ENCODE results near the gene RDH5.
"Not testable (repeated sequence)": the region's sequence is repeated elsewhere in the genome, so short reads cannot be mapped to it uniquely, and the experiment has no call there.

The RDH5 gene

GRCh38 chr12:55746174-55746912 lies 26.1 kb downstream of the RDH5 start:
- TF ChIP-seq ZFX (IDR thresholded peaks at IDR 0.05) (no peak), CTCF (conservative IDR thresholded peaks at IDR 0.05) (no peak)
- no peak overlapping the region for H3K27ac ChIP-seq

DNA sequence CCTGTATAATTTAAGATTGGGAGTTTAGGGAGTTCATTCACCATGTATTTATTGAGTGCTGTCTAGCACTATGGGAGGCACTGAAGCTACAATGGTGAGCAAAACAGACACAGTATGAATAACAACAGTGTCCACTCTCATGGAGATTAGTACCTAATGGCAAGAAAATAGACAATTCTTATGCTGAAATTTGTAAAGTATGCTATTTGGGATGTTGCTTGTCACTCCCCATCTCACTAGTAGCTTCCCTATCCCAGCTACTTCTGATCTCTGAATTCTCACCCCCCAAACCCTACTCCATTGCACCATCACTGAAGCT lies 26.7 kb downstream of the RDH5 start:
- no peak overlapping the region for H3K27ac ChIP-seq
- no peak for TF ChIP-seq ZFX (IDR thresholded peaks at IDR 0.05)
- no peak for TF ChIP-seq CTCF (conservative IDR thresholded peaks at IDR 0.05)

GRCh38 chr12:55748230-55748993 lies 28.2 kb downstream of the RDH5 start:
- no peak for TF ChIP-seq ZFX (IDR thresholded peaks at IDR 0.05)
- no peak for TF ChIP-seq CTCF (conservative IDR thresholded peaks at IDR 0.05)
- no peak overlapping the region for H3K27ac ChIP-seq

- H3K27ac ChIP-seq = no peak overlapping the region
- TF ChIP-seq ZFX (IDR thresholded peaks at IDR 0.05) (no peak), CTCF (conservative IDR thresholded peaks at IDR 0.05) (no peak)
Measured at GRCh38 chr12:55755246-55755645, 35.1 kb downstream of the RDH5 start.

DNA sequence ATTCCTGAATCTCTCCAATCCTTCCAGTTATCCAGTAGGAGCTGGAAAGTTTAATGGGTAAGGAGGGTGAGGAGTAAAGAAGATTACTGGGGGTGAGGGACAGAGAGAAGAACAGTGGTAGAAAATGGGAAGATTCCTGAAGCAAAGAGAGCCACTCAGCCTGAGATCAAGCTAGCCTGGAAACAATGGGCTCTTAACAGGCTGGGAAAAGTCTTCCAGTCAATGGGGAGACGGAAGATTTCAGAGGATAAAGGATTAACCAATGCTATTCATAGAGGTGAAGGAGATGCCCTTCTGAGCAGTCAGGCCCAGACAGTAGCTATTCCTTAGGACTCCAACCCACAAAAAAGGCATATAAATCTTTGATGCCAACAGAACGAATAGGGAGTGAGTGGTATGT lies 37.5 kb downstream of the RDH5 start:
- TF ChIP-seq CTCF (conservative IDR thresholded peaks at IDR 0.05) (no peak), ZFX (IDR thresholded peaks at IDR 0.05) (no peak)
- no peak overlapping the region for H3K27ac ChIP-seq

DNA sequence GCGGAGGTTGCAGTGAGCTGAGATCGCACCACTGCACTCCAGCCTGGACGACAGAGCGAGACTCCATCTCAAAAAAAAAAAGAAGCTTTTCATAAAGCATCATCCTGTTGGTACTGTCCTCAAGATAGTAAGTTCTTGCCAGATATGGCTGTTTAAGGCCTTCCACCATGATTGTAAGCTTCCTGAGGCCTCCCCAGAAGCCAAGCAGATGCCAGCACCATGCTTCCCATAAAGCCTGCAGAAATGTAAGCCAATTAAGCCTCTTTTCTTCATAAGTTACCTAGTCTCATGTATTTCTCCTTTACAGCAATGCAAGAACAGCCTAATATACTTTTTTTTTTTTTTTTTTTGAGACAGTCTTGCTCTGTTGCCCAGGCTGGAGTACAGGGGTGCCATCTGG lies 38.4 kb downstream of the RDH5 start:
- H3K27ac ChIP-seq = not testable (repeated sequence)

DNA sequence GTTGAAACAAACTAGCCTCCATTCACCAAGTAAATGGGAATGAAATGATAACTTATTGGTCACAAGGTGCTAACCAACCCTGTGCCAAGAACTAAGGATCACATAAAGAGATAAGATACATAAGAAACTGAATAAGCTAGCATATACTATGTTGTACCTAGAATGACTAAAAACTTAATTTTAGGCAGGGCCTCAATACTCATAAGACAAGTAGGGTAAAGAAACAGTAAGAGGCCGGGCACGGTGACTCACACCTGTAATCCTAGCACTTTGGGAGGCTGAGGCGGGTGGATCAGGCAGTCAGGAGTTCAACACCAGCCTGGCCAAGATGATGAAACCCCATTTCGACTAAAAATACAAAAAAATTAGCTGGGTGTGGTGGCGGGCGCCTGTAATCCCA lies 40.5 kb downstream of the RDH5 start:
- no peak for TF ChIP-seq CTCF (conservative IDR thresholded peaks at IDR 0.05)
- TF ChIP-seq ZFX (IDR thresholded peaks at IDR 0.05) = no peak
- no peak overlapping the region for H3K27ac ChIP-seq

GRCh38 chr12:55762646-55763045 lies 42.5 kb downstream of the RDH5 start:
- H3K27ac ChIP-seq = no peak overlapping the region

More at GRCh38 chr12:55762646-55763045, 42.5 kb downstream of the RDH5 start:
- TF ChIP-seq ZFX (IDR thresholded peaks at IDR 0.05) = no peak
- no peak for TF ChIP-seq CTCF (conservative IDR thresholded peaks at IDR 0.05)

Measured in C4-2B (cell line).